Osteocyte (in vitro differentiated cells): ENCODE results near the gene HOXD13. TPM values are rescaled to one million over a fixed set of nuclear protein-coding genes. Genes with fewer than 3 reads are reported as not detected.

Experiments used
- DNase-seq: peaks from one replicate; pipeline ENCODE4 v3.0.0; 2021; ENCODE audit warnings: mixed read lengths; ENCODE audit not compliant: unreplicated experiment; ENCODE audit errors: extremely low spot score
- H3K27ac Mint-ChIP-seq: one replicate; pipeline ENCODE4 v1.8.0; 2021; ENCODE audit warnings: mild to moderate bottlenecking, mixed read lengths; ENCODE audit not compliant: unreplicated experiment
- H3K27me3 Mint-ChIP-seq: one replicate; pipeline ENCODE4 v1.8.0; 2021; ENCODE audit warnings: mixed read lengths; ENCODE audit not compliant: unreplicated experiment
- H3K36me3 Mint-ChIP-seq: one replicate; pipeline ENCODE4 v1.8.0; 2021; ENCODE audit warnings: mixed read lengths; ENCODE audit not compliant: unreplicated experiment
- H3K4me1 Mint-ChIP-seq: one replicate; pipeline ENCODE4 v1.8.0; 2021; ENCODE audit warnings: mixed read lengths; ENCODE audit not compliant: unreplicated experiment
- H3K4me3 Mint-ChIP-seq: one replicate; pipeline ENCODE4 v1.8.0; 2021; ENCODE audit warnings: mild to moderate bottlenecking, moderate library complexity, mixed read lengths; ENCODE audit not compliant: unreplicated experiment
- H3K9me3 Mint-ChIP-seq: one replicate; pipeline ENCODE4 v1.8.0; 2021; ENCODE audit warnings: mixed read lengths; ENCODE audit not compliant: unreplicated experiment
- total RNA-seq: library from RNA; stranded (reverse); gene quantifications from 2 replicates; pipeline ENCODE4 v1.2.1, GENCODE V29; 2021
- TF ChIP-seq, protein P1 (sequence below): fragments of 200-600 bp; sonication (generic); IDR thresholded peaks from 2 replicates; pipeline ENCODE4 v1.5.0; 2021; ENCODE audit warnings: antibody characterized with exemption, mild to moderate bottlenecking, moderate library complexity

The HOXD13 gene
- total RNA-seq, 1 donor from 2014 or later: not detected

DNA sequence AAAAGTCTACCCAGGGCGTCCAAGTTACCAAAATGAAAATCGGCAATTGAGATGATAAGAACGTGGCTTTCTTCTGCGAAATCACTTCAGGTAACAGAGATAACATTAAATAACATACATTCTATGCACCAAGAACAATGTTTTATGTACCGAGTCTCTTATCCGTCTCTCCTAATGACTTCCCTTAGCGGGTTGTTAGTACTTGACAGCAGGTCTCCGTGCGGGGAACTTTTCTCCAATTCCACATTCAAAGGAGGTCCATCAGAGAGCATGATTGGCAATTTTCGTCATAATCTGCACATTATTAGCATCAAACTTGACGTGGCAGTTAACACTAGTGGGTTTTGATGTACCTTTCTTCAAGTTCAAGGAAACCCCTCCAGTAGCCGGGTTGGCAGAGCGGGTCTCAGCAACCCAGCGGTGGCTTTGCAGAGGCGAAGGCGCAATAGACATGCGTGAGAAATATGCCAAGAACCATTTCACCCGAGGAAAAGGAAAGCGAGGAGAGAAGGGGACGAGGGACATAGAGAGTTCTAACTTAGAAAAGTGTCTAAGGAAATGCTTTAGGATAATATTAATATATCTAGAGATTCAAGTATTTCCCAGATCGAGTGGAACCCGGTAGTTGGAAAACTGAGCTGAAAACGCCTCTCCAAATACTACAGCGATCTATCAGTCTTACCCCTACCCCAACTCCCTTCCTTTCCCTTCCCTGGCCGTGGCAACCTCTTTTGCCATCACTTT, 13.8 kb upstream of the HOXD13 start:
- Mint-ChIP-seq H3K36me3 (no peaks in the 10 kb centered on the region), H3K4me3 (no peak overlapping the region), H3K27me3 (peaks cover 82% of the 10 kb centered on the region), H3K27ac (no peak overlapping the region), H3K4me1 (peaks cover 18% of the 10 kb centered on the region), H3K9me3 (no peaks in the 10 kb centered on the region)
- no peak for DNase-seq
- TF ChIP-seq, protein P1, sequence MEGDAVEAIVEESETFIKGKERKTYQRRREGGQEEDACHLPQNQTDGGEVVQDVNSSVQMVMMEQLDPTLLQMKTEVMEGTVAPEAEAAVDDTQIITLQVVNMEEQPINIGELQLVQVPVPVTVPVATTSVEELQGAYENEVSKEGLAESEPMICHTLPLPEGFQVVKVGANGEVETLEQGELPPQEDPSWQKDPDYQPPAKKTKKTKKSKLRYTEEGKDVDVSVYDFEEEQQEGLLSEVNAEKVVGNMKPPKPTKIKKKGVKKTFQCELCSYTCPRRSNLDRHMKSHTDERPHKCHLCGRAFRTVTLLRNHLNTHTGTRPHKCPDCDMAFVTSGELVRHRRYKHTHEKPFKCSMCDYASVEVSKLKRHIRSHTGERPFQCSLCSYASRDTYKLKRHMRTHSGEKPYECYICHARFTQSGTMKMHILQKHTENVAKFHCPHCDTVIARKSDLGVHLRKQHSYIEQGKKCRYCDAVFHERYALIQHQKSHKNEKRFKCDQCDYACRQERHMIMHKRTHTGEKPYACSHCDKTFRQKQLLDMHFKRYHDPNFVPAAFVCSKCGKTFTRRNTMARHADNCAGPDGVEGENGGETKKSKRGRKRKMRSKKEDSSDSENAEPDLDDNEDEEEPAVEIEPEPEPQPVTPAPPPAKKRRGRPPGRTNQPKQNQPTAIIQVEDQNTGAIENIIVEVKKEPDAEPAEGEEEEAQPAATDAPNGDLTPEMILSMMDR: no peak

DNA sequence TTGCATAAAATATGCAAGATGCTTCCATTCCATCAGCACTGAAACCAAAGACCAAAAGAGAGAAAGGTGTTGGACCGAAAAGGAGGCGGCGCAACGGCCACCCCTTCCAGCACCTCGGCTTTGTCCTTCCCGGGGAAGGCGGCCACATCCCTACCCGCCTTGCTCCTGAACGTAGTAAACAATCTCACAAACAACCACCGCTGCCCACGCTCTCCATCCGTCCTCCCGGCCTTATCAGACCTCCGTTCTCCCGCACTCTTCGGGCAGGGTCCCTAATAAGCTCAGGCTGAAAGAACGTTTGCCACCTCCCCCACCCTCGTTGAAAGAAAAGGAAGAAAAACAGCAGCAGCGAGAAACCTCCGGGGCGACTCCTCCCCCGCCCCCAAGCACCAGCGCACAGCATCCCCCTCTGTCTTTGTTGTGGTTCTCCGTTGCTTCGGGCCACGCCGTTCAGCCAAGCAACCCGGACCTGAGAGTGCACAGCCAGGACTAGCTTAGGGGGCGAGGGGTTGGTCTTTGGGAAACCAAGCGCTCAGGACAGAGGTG, 13.2 kb upstream of the HOXD13 start:
- peaks cover 85% of the 10 kb centered on the region for H3K27me3 Mint-ChIP-seq
- peaks cover 19% of the 10 kb centered on the region for H3K4me1 Mint-ChIP-seq
- H3K9me3 Mint-ChIP-seq: no peaks in the 10 kb centered on the region
- peak overlapping the region; percentile 27 for H3K4me3 Mint-ChIP-seq
- H3K36me3 Mint-ChIP-seq: no peaks in the 10 kb centered on the region
- TF ChIP-seq, protein P1: no peak
- no peak for DNase-seq
- H3K27ac Mint-ChIP-seq: no peak overlapping the region

- no peaks in the 10 kb centered on the region for H3K36me3 Mint-ChIP-seq
- peaks cover 85% of the 10 kb centered on the region for H3K27me3 Mint-ChIP-seq
- TF ChIP-seq, protein P1: peak; percentile 68
- H3K9me3 Mint-ChIP-seq: no peaks in the 10 kb centered on the region
- H3K27ac Mint-ChIP-seq: no peak overlapping the region
- peak overlapping the region; percentile 27 for H3K4me3 Mint-ChIP-seq
- H3K4me1 Mint-ChIP-seq: peaks cover 24% of the 10 kb centered on the region
- DNase-seq: no peak
Observed at GRCh38 chr2:176079831-176080539, 12.5 kb upstream of the HOXD13 start.

DNA sequence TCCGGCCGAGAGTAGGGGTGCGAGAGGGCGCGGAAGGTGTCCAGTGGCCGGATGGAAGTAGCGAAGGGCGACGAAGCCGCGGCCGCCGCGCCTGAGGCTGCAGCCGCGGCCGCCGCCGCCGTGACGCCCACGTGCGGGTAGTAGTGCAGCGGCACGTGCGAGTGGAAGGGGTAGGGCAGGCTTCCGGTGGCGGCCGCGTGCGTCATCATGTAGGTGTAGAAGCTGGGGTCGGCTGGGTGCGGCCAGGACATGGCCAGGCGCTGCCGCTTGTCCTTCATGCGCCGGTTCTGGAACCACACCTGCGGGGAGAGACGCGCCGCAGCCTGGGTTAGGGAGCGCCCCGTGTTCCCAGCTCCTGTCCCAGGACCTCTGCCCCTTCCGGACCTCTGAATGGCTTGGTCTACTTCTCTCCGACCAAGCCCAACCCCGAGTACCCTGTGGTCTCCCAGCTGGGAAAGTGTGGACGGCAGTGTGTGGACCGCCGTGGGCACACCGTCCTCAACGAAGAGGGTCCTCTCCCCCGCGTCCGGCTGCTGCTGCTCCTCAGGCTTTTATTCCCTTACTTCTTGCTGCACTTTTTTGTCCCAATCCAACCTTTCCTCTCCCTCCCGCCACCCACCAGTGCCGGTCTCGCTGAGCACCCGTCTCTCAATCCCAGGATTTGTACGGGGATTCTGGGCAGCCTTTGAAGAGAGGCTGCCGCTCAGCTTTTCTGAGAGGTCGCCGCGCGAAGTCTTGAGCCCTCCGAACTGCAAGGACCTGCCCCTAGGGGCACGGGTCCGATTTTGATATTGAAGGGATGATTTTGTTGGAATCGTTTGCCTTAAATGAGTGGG, 11.8 kb upstream of the HOXD13 start:
- TF ChIP-seq, protein P1: no peak
- DNase-seq: no peak
- Mint-ChIP-seq H3K4me3 (peak overlapping the region; percentile 8), H3K4me1 (peaks cover 24% of the 10 kb centered on the region), H3K27me3 (peaks cover 85% of the 10 kb centered on the region), H3K27ac (no peak overlapping the region), H3K36me3 (no peaks in the 10 kb centered on the region), H3K9me3 (no peaks in the 10 kb centered on the region)
